CD4-positive, alpha-beta T cell (primary cell): Measurements from ENCODE around the gene THSD8. TPM values are rescaled to one million over a fixed set of nuclear protein-coding genes. Genes with fewer than 3 reads are reported as not detected.
A peak's percentile ranks its signal among the peaks of the same experiment; 100 is the strongest.

Experiments used
- ATAC-seq: fragments of 200-7000 bp; cut with Tn5 transposase; one replicate; pipeline ENCODE4 v1.10.0; 2022; ENCODE audit warnings: mild to moderate bottlenecking; ENCODE audit not compliant: poor library complexity
- CTCF ChIA-PET: fragments of 350-600 bp; sonication (Branson Sonifier 250); formaldehyde crosslinking; loops from one replicate; lab custom pipeline; 2021; ENCODE audit warnings: antibody characterized with exemption, inconsistent platforms; lab: Charles Lee
- POLR2A ChIA-PET: fragments of 350-600 bp; sonication (Branson Sonifier 250); formaldehyde crosslinking; loops from one replicate; lab custom pipeline; 2021; ENCODE audit warnings: antibody characterized with exemption, inconsistent platforms; lab: Charles Lee
- DNase-seq, 14 experiments: peaks; one replicate each; pipeline ENCODE4 v3.0.0-alpha.2; 2013 to 2020; ENCODE audit warnings: mixed read lengths in 2 of 14
- H3K27ac ChIP-seq, 2 donors: one replicate each; pipeline versions ENCODE4 v1.5.1 to v1.7.0; 2013; ENCODE audit warnings: low read length in 2 of 2, low read depth in 1 of 2, mild to moderate bottlenecking in 1 of 2
- H3K27me3 ChIP-seq, 2 experiments: 1 replicate in 1 of 2; 2 replicates in 1 of 2; pipeline versions ENCODE4 v1.6.1 to v1.7.0; 2013; ENCODE audit warnings: low read length in 2 of 2, control low read depth in 1 of 2, mild to moderate bottlenecking in 1 of 2, moderate library complexity in 1 of 2; ENCODE audit not compliant: insufficient read depth in 2 of 2, control insufficient read depth in 1 of 2
- H3K36me3 ChIP-seq: one replicate; pipeline ENCODE4 v1.6.1; 2013; ENCODE audit warnings: low read length, control low read depth; ENCODE audit not compliant: insufficient read depth
- H3K4me1 ChIP-seq: one replicate; pipeline ENCODE4 v1.6.1; 2013; ENCODE audit warnings: low read length, control low read depth; ENCODE audit not compliant: insufficient read depth
- H3K4me3 ChIP-seq: one replicate; pipeline ENCODE4 v1.5.1; 2013; ENCODE audit warnings: mild to moderate bottlenecking, low read length, moderate library complexity
- H3K9me3 ChIP-seq, 2 experiments: 1 replicate in 1 of 2; 2 replicates in 1 of 2; pipeline versions ENCODE4 v1.6.1 to v1.7.0; 2013; ENCODE audit warnings: low read length in 2 of 2, mild to moderate bottlenecking in 2 of 2, control low read depth in 1 of 2, moderate library complexity in 1 of 2; ENCODE audit not compliant: control insufficient read depth in 1 of 2, insufficient read depth in 1 of 2
- H3K27ac Mint-ChIP-seq: one replicate; pipeline ENCODE4 v1.8.0; 2020; ENCODE audit warnings: mixed read lengths
- H3K27me3 Mint-ChIP-seq: one replicate; pipeline ENCODE4 v1.8.0; 2021; ENCODE audit warnings: mixed read lengths
- H3K36me3 Mint-ChIP-seq: one replicate; pipeline ENCODE4 v1.8.0; 2021; ENCODE audit warnings: low read depth, mixed read lengths
- H3K4me1 Mint-ChIP-seq: one replicate; pipeline ENCODE4 v1.8.0; 2021; ENCODE audit warnings: low read depth, mixed read lengths
- H3K4me3 Mint-ChIP-seq: one replicate; pipeline ENCODE4 v1.8.0; 2020; ENCODE audit warnings: mild to moderate bottlenecking, mixed read lengths
- H3K9me3 Mint-ChIP-seq: one replicate; pipeline ENCODE4 v1.8.0; 2020; ENCODE audit warnings: mixed read lengths
- intact Hi-C, 2 experiments: fragments of 100-400 bp; cut with DNase I in 1 of 2; cut with micrococcal nuclease in 1 of 2; formaldehyde crosslinking; loops; one replicate each; pipeline versions ENCODE4 v1.15.1 to v1.9.0; 2023 to 2025; cut with DNase I, micrococcal nuclease
- total RNA-seq, 174 experiments: library from RNA in 2 of 174; stranded (reverse) in 2 of 174; gene quantifications; one replicate each; pipeline ENCODE4 v1.2.3 and lab custom pipeline; 2021 to 2026
- TF ChIP-seq, protein P1 (sequence below): fragments of 200-600 bp; IDR thresholded peaks from one replicate; pipeline ENCODE4 v1.8.0; 2022; ENCODE audit warnings: antibody characterized with exemption, mild to moderate bottlenecking

Gene THSD8
- total RNA-seq, 2 experiments from 2014 or later: 1.3 TPM; not detected in 1

GRCh38 chr19:12763100-12763499 is 38.8 kb upstream of the THSD8 start:
- Histone ChIP-seq H3K9me3 (peaks cover 0 to 5% of the 10 kb centered on the region in 2 experiments), H3K36me3 (no peaks in the 10 kb centered on the region), H3K4me3 (no peak overlapping the region), H3K27me3 (peaks cover 0 to under 1% of the 10 kb centered on the region in 2 experiments), H3K27ac (no peak overlapping the region), H3K4me1 (peaks cover 13% of the 10 kb centered on the region)
- H3K4me3 Mint-ChIP-seq: no peak overlapping the region
- DNase-seq: no peak
- H3K36me3 Mint-ChIP-seq: peaks cover 4% of the 10 kb centered on the region
- TF ChIP-seq, protein P1, sequence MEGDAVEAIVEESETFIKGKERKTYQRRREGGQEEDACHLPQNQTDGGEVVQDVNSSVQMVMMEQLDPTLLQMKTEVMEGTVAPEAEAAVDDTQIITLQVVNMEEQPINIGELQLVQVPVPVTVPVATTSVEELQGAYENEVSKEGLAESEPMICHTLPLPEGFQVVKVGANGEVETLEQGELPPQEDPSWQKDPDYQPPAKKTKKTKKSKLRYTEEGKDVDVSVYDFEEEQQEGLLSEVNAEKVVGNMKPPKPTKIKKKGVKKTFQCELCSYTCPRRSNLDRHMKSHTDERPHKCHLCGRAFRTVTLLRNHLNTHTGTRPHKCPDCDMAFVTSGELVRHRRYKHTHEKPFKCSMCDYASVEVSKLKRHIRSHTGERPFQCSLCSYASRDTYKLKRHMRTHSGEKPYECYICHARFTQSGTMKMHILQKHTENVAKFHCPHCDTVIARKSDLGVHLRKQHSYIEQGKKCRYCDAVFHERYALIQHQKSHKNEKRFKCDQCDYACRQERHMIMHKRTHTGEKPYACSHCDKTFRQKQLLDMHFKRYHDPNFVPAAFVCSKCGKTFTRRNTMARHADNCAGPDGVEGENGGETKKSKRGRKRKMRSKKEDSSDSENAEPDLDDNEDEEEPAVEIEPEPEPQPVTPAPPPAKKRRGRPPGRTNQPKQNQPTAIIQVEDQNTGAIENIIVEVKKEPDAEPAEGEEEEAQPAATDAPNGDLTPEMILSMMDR: no peak
- H3K27me3 Mint-ChIP-seq: peaks cover 5% of the 10 kb centered on the region
- ChIA-PET CTCF (interaction anchor here (2.0 kb wide), 1 partner anchor 33 kb away, joined by 5 read pairs; no protein-coding TSS in a partner anchor), POLR2A (no interaction called here)
- intact Hi-C loops: no loop called here
- ATAC-seq: no peak
- H3K27ac Mint-ChIP-seq: no peak overlapping the region
- H3K4me1 Mint-ChIP-seq: no peaks in the 10 kb centered on the region
- H3K9me3 Mint-ChIP-seq: no peaks in the 10 kb centered on the region

- H3K4me3 Mint-ChIP-seq: no peak overlapping the region
- H3K27ac Mint-ChIP-seq: no peak overlapping the region
- Histone ChIP-seq H3K27ac (no peak overlapping the region), H3K9me3 (peaks cover 0 to 5% of the 10 kb centered on the region in 2 experiments), H3K4me3 (no peak overlapping the region), H3K27me3 (no peaks in the 10 kb centered on the region), H3K36me3 (no peaks in the 10 kb centered on the region), H3K4me1 (peaks cover 19% of the 10 kb centered on the region)
- H3K36me3 Mint-ChIP-seq: peaks cover 4% of the 10 kb centered on the region
- ChIA-PET CTCF (interaction anchor here (3.1 to 3.3 kb wide), 2 partner anchors 31 to 83 kb away, joined by 19 to 30 read pairs; no protein-coding TSS in a partner anchor), POLR2A (interaction anchor here (0.9 to 2.3 kb wide), 2 partner anchors 29 to 30 kb away, joined by 3 to 14 read pairs; partner anchors contain the start of gene TRIR)
- intact Hi-C loops: no loop called here
- H3K9me3 Mint-ChIP-seq: no peaks in the 10 kb centered on the region
- no peaks in the 10 kb centered on the region for H3K27me3 Mint-ChIP-seq
- DNase-seq (no peak), ATAC-seq (no peak)
- H3K4me1 Mint-ChIP-seq: no peaks in the 10 kb centered on the region
- TF ChIP-seq, protein P1: no peak
Observed at GRCh38 chr19:12764698-12765097, 37.2 kb upstream of the THSD8 start.

GRCh38 chr19:12766051-12766521 is 35.8 kb upstream of the THSD8 start:
- intact Hi-C loops: loop anchor here (1.0 to 2.0 kb wide), 3 partner anchors 30 to 81 kb away; no protein-coding TSS in a partner anchor
- ATAC-seq: peak; percentile 77
- Mint-ChIP-seq H3K27me3 (no peaks in the 10 kb centered on the region), H3K27ac (no peak overlapping the region), H3K4me3 (no peak overlapping the region), H3K9me3 (no peaks in the 10 kb centered on the region), H3K4me1 (peaks cover 7% of the 10 kb centered on the region), H3K36me3 (peaks cover 4% of the 10 kb centered on the region)
- no peak overlapping the region for H3K27ac ChIP-seq
- peaks cover 22% of the 10 kb centered on the region for H3K4me1 ChIP-seq
- TF ChIP-seq, protein P1: peak; percentile 90
- H3K27me3 ChIP-seq: no peaks in the 10 kb centered on the region
- peak in 10 of 14 experiments; percentile 66 to 91 (median 80) for DNase-seq
- CTCF ChIA-PET: interaction anchor here (0.6 to 3.3 kb wide), 14 partner anchors 9 to 83 kb away, joined by 3 to 30 read pairs (median 4); partner anchors contain the start of genes FBXW9, GET3 and JUNB
- H3K36me3 ChIP-seq: no peaks in the 10 kb centered on the region
- POLR2A ChIA-PET: interaction anchor here (0.5 to 2.3 kb wide), 10 partner anchors 9 to 459 kb away, joined by 3 to 14 read pairs (median 6); partner anchors contain the start of genes HOOK2, JUNB, PRDX2 and THSD8
- peaks cover 0 to 5% of the 10 kb centered on the region in 2 experiments for H3K9me3 ChIP-seq
- H3K4me3 ChIP-seq: no peak overlapping the region
